ENCODE results near the gene MUC21. TPM values are rescaled to one million over a fixed set of nuclear protein-coding genes. Genes with fewer than 3 reads are reported as not detected.

Gene MUC21
- total RNA-seq = not detected

DNA sequence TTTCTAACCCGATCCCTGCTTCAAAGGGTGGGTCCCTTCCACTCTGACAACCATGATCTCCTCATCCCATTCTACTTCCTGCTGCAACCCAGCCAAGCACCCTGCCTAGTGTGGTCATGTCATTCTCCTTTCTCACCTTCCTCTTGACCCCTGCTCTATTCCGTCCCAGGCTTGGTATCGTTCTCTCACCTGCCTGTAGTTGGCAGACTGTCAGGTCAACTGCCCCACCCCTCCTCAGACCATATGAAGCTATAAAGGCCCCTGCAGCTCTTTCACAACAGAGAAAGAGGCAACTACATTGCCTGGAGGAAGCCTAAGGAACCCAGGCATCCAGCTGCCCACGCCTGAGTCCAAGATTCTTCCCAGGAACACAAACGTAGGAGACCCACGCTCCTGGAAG lies at the start of gene MUC21:
Gene MUC21 (plus strand): TSS at position 280 of the 400 bp plus-strand sequence. CDS start 241 bp downstream, outside the sequence.
- WGBS, 2 donors = 88 to 90% methylated on average over 6 of the region's 6 CpGs
- intact Hi-C loops (cut with DNase I; ENCODE audit: low total_unique reads) = no loop called here
- H3K4me3 ChIP-seq (ENCODE audit: low read depth, poor library complexity, severe bottlenecking) = no peak within 1 kb of the TSS
- DNase-seq (ENCODE audit: low spot score in 2 of 2) = no peak
- TF ChIP-seq CTCF (IDR thresholded peaks at IDR 0.05) (no peak), POLR2A (IDR thresholded peaks at IDR 0.05) (no peak)

- no peak overlapping the region for H3K4me3 ChIP-seq (ENCODE audit: low read depth, poor library complexity, severe bottlenecking)
- no peak for DNase-seq (ENCODE audit: low spot score in 2 of 2)
- intact Hi-C loops (cut with DNase I; ENCODE audit: low total_unique reads) = no loop called here
- 23 to 36% methylated on average over 3 of the region's 3 CpGs for WGBS, 2 donors
- no peak for TF ChIP-seq POLR2A (IDR thresholded peaks at IDR 0.05)
- TF ChIP-seq CTCF (IDR thresholded peaks at IDR 0.05) = no peak
Measured at GRCh38 chr6:30935018-30935417, 48.5 kb upstream of the MUC21 start.

DNA sequence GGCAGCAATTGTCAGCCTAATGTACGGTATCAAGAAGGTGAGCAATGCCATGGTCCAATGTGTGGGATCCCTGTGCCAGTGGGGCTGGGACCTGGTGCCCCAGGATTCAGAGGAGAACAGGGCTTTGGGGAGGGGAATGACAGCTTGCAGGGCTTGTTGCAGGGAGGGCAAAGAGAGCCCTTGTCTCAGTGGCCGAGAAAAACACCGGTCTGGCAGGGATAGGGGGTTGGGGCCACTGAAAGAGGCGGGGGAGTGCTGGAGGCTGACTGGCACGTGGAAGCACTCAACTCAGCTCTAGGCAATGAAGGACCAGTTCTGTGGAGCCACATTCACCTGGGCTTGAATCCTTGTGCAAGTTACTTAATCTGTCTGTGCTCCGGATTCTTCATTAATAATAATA lies 46.3 kb upstream of the MUC21 start:
- H3K4me3 ChIP-seq (ENCODE audit: low read depth, poor library complexity, severe bottlenecking) = no peak overlapping the region
- intact Hi-C loops (cut with DNase I; ENCODE audit: low total_unique reads) = no loop called here
- WGBS, 2 donors = 76 to 85% methylated on average over 6 of the region's 6 CpGs
- DNase-seq (ENCODE audit: low spot score in 2 of 2) = no peak
- TF ChIP-seq CTCF (IDR thresholded peaks at IDR 0.05) (no peak), POLR2A (IDR thresholded peaks at IDR 0.05) (no peak)

- WGBS, 2 donors = 41 to 51% methylated on average over 4 of the region's 4 CpGs
- no peak for DNase-seq (ENCODE audit: low spot score in 2 of 2)
- intact Hi-C loops (cut with DNase I; ENCODE audit: low total_unique reads) = no loop called here
- H3K4me3 ChIP-seq (ENCODE audit: low read depth, poor library complexity, severe bottlenecking) = no peak overlapping the region
- TF ChIP-seq POLR2A (IDR thresholded peaks at IDR 0.05) (no peak), CTCF (IDR thresholded peaks at IDR 0.05) (no peak)
Measured at GRCh38 chr6:30938730-30939129, 44.8 kb upstream of the MUC21 start.

- WGBS, 2 donors = 47 to 48% methylated on average over 3 of the region's 3 CpGs
- no peak overlapping the region for H3K4me3 ChIP-seq (ENCODE audit: low read depth, poor library complexity, severe bottlenecking)
- TF ChIP-seq POLR2A (IDR thresholded peaks at IDR 0.05) = no peak
- TF ChIP-seq CTCF (IDR thresholded peaks at IDR 0.05) = no peak
- intact Hi-C loops (cut with DNase I; ENCODE audit: low total_unique reads) = no loop called here
- DNase-seq (ENCODE audit: low spot score in 2 of 2) = no peak
Measured at GRCh38 chr6:30939473-30939872, 44.0 kb upstream of the MUC21 start.

GRCh38 chr6:30940361-30940986 lies 43.0 kb upstream of the MUC21 start, which contains the start of gene MUCL3:
Gene MUCL3, plus strand, starts transcription at chr6:30940973. Its CDS starts 27 bp downstream, at chr6:30941000.
- 57 to 61% methylated on average over 16 of the region's 16 CpGs for WGBS, 2 donors

More at GRCh38 chr6:30940361-30940986, 43.0 kb upstream of the MUC21 start, which contains the start of gene MUCL3:
- no peak for DNase-seq (ENCODE audit: low spot score in 2 of 2)
- intact Hi-C loops (cut with DNase I; ENCODE audit: low total_unique reads) = no loop called here
- no peak for TF ChIP-seq CTCF (IDR thresholded peaks at IDR 0.05)
- no peak for TF ChIP-seq POLR2A (IDR thresholded peaks at IDR 0.05)
- H3K4me3 ChIP-seq (ENCODE audit: low read depth, poor library complexity, severe bottlenecking) = no peak within 1 kb of the TSS

All from lower leg skin (tissue), 4 donors.